GM13976 (cell line): ENCODE measurements around the gene MAP3K10.
A peak's percentile ranks its signal among the peaks of the same experiment; 100 is the strongest.
"Not testable (repeated sequence)": the region's sequence is repeated elsewhere in the genome, so short reads cannot be mapped to it uniquely, and the experiment has no call there.

Experiments used
- DNase-seq: peaks from one replicate; pipeline ENCODE4 v3.0.0; 2012; ENCODE audit warnings: low spot score
- CTCF ChIP-seq: IDR thresholded peaks from 2 replicates; pipeline ENCODE4 v1.5.1; 2012; ENCODE audit warnings: borderline replicate concordance, mild to moderate bottlenecking; ENCODE audit not compliant: insufficient read depth; ENCODE audit errors: extremely low read depth, missing control alignments, control extremely low read depth
- in situ Hi-C: fragments of 300-500 bp; cut with MboI; formaldehyde crosslinking; loops from one replicate; pipeline ENCODE4 v1.12.0; 2022; ENCODE audit warnings: low sequenced_read_pairs, mixed read lengths, inconsistent platforms; ENCODE audit not compliant: unreplicated experiment

MAP3K10 gene

GRCh38 chr19:40159744-40160143 is 31.5 kb upstream of the MAP3K10 start:
- DNase-seq, result no peak
- TF ChIP-seq CTCF, result no peak
- in situ Hi-C loops, result no loop called here

- in situ Hi-C loops, result no loop called here
- DNase-seq, result no peak
- TF ChIP-seq CTCF, result no peak
Observed at GRCh38 chr19:40162104-40162503, 29.1 kb upstream of the MAP3K10 start.

GRCh38 chr19:40163541-40164129 is 27.6 kb upstream of the MAP3K10 start:
- DNase-seq, result peak; percentile 54
- in situ Hi-C loops, result no loop called here
- TF ChIP-seq CTCF, result no peak

- peak; percentile 76 for DNase-seq
- in situ Hi-C loops, result no loop called here
- TF ChIP-seq CTCF, result peak; percentile 90
Observed at GRCh38 chr19:40165362-40165937, 25.8 kb upstream of the MAP3K10 start.

GRCh38 chr19:40169482-40170302 is 21.5 kb upstream of the MAP3K10 start:
- in situ Hi-C loops, DNase-seq: not testable (repeated sequence)

- in situ Hi-C loops, DNase-seq: not testable (repeated sequence)
Observed at GRCh38 chr19:40170303-40170989, 20.8 kb upstream of the MAP3K10 start.

GRCh38 chr19:40171293-40171692 is 19.9 kb upstream of the MAP3K10 start:
- DNase-seq, in situ Hi-C loops: not testable (repeated sequence)

- no peak for TF ChIP-seq CTCF
- no peak for DNase-seq
- in situ Hi-C loops, result no loop called here
Observed at GRCh38 chr19:40174092-40174491, 17.1 kb upstream of the MAP3K10 start.
